CD4-positive, alpha-beta T cell (primary cell): ENCODE data around the gene CDH4. TPM values are rescaled to one million over a fixed set of nuclear protein-coding genes. Genes with fewer than 3 reads are reported as not detected.

ENCODE experiments used
- ATAC-seq: fragments of 200-7000 bp; cut with Tn5 transposase; one replicate; pipeline ENCODE4 v1.10.0; 2022; ENCODE audit warnings: mild to moderate bottlenecking; ENCODE audit not compliant: poor library complexity
- CTCF ChIA-PET: fragments of 350-600 bp; sonication (Branson Sonifier 250); formaldehyde crosslinking; loops from one replicate; lab custom pipeline; 2021; ENCODE audit warnings: antibody characterized with exemption, inconsistent platforms; lab: Charles Lee
- POLR2A ChIA-PET: fragments of 350-600 bp; sonication (Branson Sonifier 250); formaldehyde crosslinking; loops from one replicate; lab custom pipeline; 2021; ENCODE audit warnings: antibody characterized with exemption, inconsistent platforms; lab: Charles Lee
- DNase-seq, 14 experiments: peaks; one replicate each; pipeline ENCODE4 v3.0.0-alpha.2; 2013 to 2020; ENCODE audit warnings: mixed read lengths in 2 of 14
- H3K27ac ChIP-seq, 2 donors: one replicate each; pipeline versions ENCODE4 v1.5.1 to v1.7.0; 2013; ENCODE audit warnings: low read length in 2 of 2, low read depth in 1 of 2, mild to moderate bottlenecking in 1 of 2
- H3K27me3 ChIP-seq, 2 experiments: 1 replicate in 1 of 2; 2 replicates in 1 of 2; pipeline versions ENCODE4 v1.6.1 to v1.7.0; 2013; ENCODE audit warnings: low read length in 2 of 2, control low read depth in 1 of 2, mild to moderate bottlenecking in 1 of 2, moderate library complexity in 1 of 2; ENCODE audit not compliant: insufficient read depth in 2 of 2, control insufficient read depth in 1 of 2
- H3K36me3 ChIP-seq: one replicate; pipeline ENCODE4 v1.6.1; 2013; ENCODE audit warnings: low read length, control low read depth; ENCODE audit not compliant: insufficient read depth
- H3K4me1 ChIP-seq: one replicate; pipeline ENCODE4 v1.6.1; 2013; ENCODE audit warnings: low read length, control low read depth; ENCODE audit not compliant: insufficient read depth
- H3K4me3 ChIP-seq: one replicate; pipeline ENCODE4 v1.5.1; 2013; ENCODE audit warnings: mild to moderate bottlenecking, low read length, moderate library complexity
- H3K9me3 ChIP-seq, 2 experiments: 1 replicate in 1 of 2; 2 replicates in 1 of 2; pipeline versions ENCODE4 v1.6.1 to v1.7.0; 2013; ENCODE audit warnings: low read length in 2 of 2, mild to moderate bottlenecking in 2 of 2, control low read depth in 1 of 2, moderate library complexity in 1 of 2; ENCODE audit not compliant: control insufficient read depth in 1 of 2, insufficient read depth in 1 of 2
- H3K27ac Mint-ChIP-seq: one replicate; pipeline ENCODE4 v1.8.0; 2020; ENCODE audit warnings: mixed read lengths
- H3K27me3 Mint-ChIP-seq: one replicate; pipeline ENCODE4 v1.8.0; 2021; ENCODE audit warnings: mixed read lengths
- H3K36me3 Mint-ChIP-seq: one replicate; pipeline ENCODE4 v1.8.0; 2021; ENCODE audit warnings: low read depth, mixed read lengths
- H3K4me1 Mint-ChIP-seq: one replicate; pipeline ENCODE4 v1.8.0; 2021; ENCODE audit warnings: low read depth, mixed read lengths
- H3K4me3 Mint-ChIP-seq: one replicate; pipeline ENCODE4 v1.8.0; 2020; ENCODE audit warnings: mild to moderate bottlenecking, mixed read lengths
- H3K9me3 Mint-ChIP-seq: one replicate; pipeline ENCODE4 v1.8.0; 2020; ENCODE audit warnings: mixed read lengths
- intact Hi-C, 2 experiments: fragments of 100-400 bp; cut with DNase I in 1 of 2; cut with micrococcal nuclease in 1 of 2; formaldehyde crosslinking; loops; one replicate each; pipeline versions ENCODE4 v1.15.1 to v1.9.0; 2023 to 2025; cut with DNase I, micrococcal nuclease
- total RNA-seq, 174 experiments: library from RNA in 2 of 174; stranded (reverse) in 2 of 174; gene quantifications; one replicate each; pipeline ENCODE4 v1.2.3 and lab custom pipeline; 2021 to 2026
- TF ChIP-seq, protein P1 (sequence below): fragments of 200-600 bp; IDR thresholded peaks from one replicate; pipeline ENCODE4 v1.8.0; 2022; ENCODE audit warnings: antibody characterized with exemption, mild to moderate bottlenecking

The CDH4 gene
- total RNA-seq, 2 experiments from 2014 or later: 0.11 TPM

DNA sequence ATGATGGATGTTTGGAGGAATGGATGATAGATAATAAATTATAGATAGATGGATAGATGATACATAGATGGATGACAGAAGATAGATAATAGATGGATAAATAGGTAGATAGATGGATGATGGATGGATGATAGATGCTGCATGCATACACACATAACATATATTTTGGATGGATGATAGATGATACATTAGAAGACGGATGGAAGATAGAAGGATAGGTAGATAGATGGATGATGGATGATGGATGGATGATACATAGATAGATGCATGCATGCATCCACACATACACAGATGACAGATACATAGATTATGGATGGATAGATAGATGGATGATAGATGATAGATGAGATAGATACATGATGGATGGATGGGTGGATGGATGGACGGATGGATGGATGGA is 425.9 kb downstream of the CDH4 start:
- no peaks in the 10 kb centered on the region for H3K9me3 Mint-ChIP-seq
- ATAC-seq (no peak), DNase-seq (no peak)
- H3K4me3 Mint-ChIP-seq: no peak overlapping the region
- peaks cover 4% of the 10 kb centered on the region for H3K27me3 Mint-ChIP-seq
- intact Hi-C loops: no loop called here
- Histone ChIP-seq H3K27ac (no peak overlapping the region), H3K27me3 (no peaks in the 10 kb centered on the region), H3K9me3 (peaks cover 0 to 19% of the 10 kb centered on the region in 2 experiments), H3K4me3 (no peak overlapping the region), H3K36me3 (no peaks in the 10 kb centered on the region), H3K4me1 (no peaks in the 10 kb centered on the region)
- no peak overlapping the region for H3K27ac Mint-ChIP-seq
- H3K4me1 Mint-ChIP-seq: no peaks in the 10 kb centered on the region
- ChIA-PET POLR2A (no interaction called here), CTCF (no interaction called here)
- TF ChIP-seq, protein P1, sequence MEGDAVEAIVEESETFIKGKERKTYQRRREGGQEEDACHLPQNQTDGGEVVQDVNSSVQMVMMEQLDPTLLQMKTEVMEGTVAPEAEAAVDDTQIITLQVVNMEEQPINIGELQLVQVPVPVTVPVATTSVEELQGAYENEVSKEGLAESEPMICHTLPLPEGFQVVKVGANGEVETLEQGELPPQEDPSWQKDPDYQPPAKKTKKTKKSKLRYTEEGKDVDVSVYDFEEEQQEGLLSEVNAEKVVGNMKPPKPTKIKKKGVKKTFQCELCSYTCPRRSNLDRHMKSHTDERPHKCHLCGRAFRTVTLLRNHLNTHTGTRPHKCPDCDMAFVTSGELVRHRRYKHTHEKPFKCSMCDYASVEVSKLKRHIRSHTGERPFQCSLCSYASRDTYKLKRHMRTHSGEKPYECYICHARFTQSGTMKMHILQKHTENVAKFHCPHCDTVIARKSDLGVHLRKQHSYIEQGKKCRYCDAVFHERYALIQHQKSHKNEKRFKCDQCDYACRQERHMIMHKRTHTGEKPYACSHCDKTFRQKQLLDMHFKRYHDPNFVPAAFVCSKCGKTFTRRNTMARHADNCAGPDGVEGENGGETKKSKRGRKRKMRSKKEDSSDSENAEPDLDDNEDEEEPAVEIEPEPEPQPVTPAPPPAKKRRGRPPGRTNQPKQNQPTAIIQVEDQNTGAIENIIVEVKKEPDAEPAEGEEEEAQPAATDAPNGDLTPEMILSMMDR: no peak
- H3K36me3 Mint-ChIP-seq: no peaks in the 10 kb centered on the region

DNA sequence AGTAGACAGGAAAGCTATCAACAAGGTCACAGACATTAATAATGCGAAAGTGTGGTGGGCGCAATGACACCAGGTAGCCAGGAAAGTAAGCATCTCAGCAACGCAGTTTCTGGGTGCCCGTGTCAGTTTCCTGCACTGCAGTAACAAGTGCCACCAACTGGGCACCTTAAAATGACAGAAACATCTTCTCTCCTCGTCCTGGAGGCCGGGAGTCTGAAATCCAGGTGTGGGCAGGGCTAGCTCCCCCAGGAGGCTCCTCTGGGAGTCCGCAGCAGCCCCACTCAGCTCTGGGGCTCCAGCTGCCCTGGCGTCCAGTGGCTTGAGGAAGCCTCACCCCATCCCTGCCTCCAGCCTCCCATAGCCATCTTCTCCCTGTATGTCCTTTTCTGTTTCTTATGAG is 426.4 kb downstream of the CDH4 start:
- CTCF ChIA-PET: no interaction called here

DNA sequence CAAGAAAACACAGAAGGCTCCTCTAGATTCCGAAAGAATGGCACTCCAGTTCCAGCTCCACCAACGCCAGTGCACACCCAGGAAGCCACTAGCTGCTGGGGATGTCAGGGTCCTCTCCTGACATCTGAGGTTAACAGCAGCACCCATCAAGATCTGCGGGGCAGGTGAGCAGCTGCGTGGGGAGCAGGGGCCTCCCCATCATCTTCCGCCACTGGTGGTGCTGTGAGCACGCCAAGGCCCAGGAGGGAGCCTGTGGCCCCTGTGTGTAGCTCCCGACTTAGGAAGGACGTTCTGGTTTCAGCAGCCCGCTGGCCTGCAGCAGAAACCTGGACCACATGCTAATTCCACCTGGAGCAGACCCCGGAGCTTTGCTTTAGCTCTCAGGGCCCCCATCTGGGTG is 427.4 kb downstream of the CDH4 start:
- no peaks in the 10 kb centered on the region for H3K36me3 Mint-ChIP-seq
- TF ChIP-seq, protein P1: no peak
- H3K4me1 ChIP-seq: no peaks in the 10 kb centered on the region
- intact Hi-C loops: no loop called here
- H3K36me3 ChIP-seq: no peaks in the 10 kb centered on the region
- ChIA-PET POLR2A (no interaction called here), CTCF (no interaction called here)
- no peak overlapping the region for H3K27ac Mint-ChIP-seq
- H3K9me3 ChIP-seq: peaks cover 0 to 24% of the 10 kb centered on the region in 2 experiments
- no peak for DNase-seq
- ATAC-seq: no peak
- no peaks in the 10 kb centered on the region for H3K4me1 Mint-ChIP-seq
- H3K27ac ChIP-seq: no peak overlapping the region
- no peak overlapping the region for H3K4me3 ChIP-seq
- peaks cover 4% of the 10 kb centered on the region for H3K27me3 Mint-ChIP-seq
- no peaks in the 10 kb centered on the region for H3K27me3 ChIP-seq
- H3K9me3 Mint-ChIP-seq: no peaks in the 10 kb centered on the region
- H3K4me3 Mint-ChIP-seq: no peak overlapping the region

More for the DNA sequence above, 426.4 kb downstream of the CDH4 start:
- Histone ChIP-seq H3K27ac (no peak overlapping the region), H3K4me1 (no peaks in the 10 kb centered on the region), H3K4me3 (no peak overlapping the region), H3K36me3 (no peaks in the 10 kb centered on the region), H3K27me3 (no peaks in the 10 kb centered on the region), H3K9me3 (peaks cover 0 to 19% of the 10 kb centered on the region in 2 experiments)
- intact Hi-C loops: no loop called here
- no peaks in the 10 kb centered on the region for H3K4me1 Mint-ChIP-seq
- H3K9me3 Mint-ChIP-seq: no peaks in the 10 kb centered on the region
- TF ChIP-seq, protein P1: no peak
- DNase-seq (no peak), ATAC-seq (no peak)
- no peak overlapping the region for H3K27ac Mint-ChIP-seq
- no peaks in the 10 kb centered on the region for H3K36me3 Mint-ChIP-seq
- POLR2A ChIA-PET: no interaction called here
- peaks cover 4% of the 10 kb centered on the region for H3K27me3 Mint-ChIP-seq
- H3K4me3 Mint-ChIP-seq: no peak overlapping the region
